GM12874 (cell line): Measurements from ENCODE around the gene RTN4R.

ENCODE experiments used
- CTCF ChIP-seq: IDR thresholded peaks from 2 replicates; pipeline ENCODE4 v1.5.1; 2011; ENCODE audit warnings: low read depth, mild to moderate bottlenecking, control low read depth, low read length, moderate library complexity; ENCODE audit not compliant: insufficient read depth

The RTN4R gene

GRCh38 chr22:20280866-20281265 lies 12.7 kb upstream of the RTN4R start:
- no peak for TF ChIP-seq CTCF

GRCh38 chr22:20279662-20280134 lies 11.6 kb upstream of the RTN4R start:
- TF ChIP-seq CTCF: no peak

DNA sequence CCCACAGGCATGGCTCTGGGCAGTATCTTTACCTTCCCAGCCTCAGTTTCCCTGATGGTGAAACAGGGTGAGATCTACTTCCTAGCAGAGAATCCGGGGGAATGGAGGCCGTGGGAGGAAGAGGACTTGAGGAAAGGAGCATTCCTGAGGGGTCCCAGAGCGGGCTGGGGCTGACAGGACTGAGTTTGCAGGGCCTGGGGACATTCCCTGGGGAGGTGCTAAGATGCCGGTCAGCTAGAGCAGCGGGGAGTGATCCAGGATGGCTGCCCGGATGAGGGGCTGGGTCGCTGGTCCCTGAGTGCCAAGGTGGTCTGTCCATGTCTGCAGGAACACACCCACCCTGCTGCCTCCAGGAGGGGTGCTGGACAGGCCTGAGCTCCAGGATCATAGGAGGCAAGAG lies 8.3 kb upstream of the RTN4R start:
- TF ChIP-seq CTCF: no peak

- TF ChIP-seq CTCF: no peak
Observed at GRCh38 chr22:20275836-20276235, 7.7 kb upstream of the RTN4R start.

DNA sequence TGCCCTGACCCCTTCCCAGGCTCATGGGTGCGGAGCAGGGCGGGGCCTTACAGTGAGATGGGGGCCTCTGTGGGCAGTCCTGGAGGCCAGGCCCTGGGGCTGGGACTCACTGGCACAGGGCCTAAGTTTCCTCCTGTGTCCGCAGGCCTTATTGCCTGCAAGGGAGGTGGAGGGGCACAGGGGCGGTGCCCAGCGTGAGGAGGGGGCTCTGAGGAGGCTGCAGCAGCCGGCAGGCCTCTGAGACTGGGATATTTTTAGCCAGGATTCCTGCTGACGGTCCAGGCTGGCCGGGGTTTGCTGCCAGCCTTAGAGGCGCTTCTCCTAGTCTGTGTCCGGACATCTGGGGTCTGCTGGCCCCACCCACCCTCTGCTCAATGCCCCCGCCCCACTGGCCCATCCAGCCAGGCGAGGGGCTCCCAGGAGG lies 5.7 kb upstream of the RTN4R start:
- no peak for TF ChIP-seq CTCF

DNA sequence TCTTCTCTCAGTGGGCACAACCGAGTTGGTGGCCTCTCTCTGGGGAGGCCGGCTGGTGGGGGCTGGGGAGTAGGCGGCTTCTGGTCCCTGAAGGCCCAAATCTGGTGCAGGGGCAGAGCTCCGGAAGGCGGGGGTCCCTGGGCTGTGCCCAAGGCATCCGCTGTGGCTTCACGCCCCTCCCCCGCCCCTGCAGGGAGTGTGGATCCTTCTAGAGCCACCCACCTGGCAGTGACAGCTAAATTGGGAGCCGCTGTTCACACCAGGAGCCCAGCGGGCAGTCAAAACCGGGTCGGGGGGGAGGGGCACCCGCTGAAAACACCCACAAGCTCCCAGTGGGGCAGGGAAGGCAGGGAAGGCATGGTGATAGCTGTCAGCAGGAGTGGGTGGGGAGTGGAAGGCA lies 4.6 kb upstream of the RTN4R start:
- TF ChIP-seq CTCF: no peak

DNA sequence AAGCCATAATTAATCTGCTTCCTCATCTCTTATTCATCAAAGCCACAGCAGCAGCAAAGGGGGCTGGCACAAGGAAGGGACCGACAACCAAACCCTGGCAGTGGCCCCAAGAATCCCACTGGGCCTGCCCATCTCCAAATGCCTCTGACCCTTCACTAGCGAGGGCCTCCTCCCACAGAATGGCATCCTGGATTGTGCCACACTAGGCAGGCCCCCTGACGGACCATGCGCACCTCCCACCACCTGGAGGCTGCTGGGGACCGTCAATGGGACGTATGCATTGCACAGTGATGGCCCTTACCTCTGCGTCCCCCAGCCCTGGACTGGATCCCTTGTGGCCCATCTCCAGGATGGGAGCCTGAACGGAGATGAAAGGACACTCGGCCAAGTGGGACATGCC lies 4.1 kb upstream of the RTN4R start:
- TF ChIP-seq CTCF: no peak
